ENCODE data around the gene TPCN2.
"Not testable (repeated sequence)": the region's sequence is repeated elsewhere in the genome, so short reads cannot be mapped to it uniquely, and the experiment has no call there.

TPCN2 gene

GRCh38 chr11:69048694-69049489, at the start of gene TPCN2:
Gene TPCN2 (plus strand): TSS chr11:69048932. CDS start chr11:69048998, 66 bp downstream.
- peak; percentile 95 for DNase-seq (ENCODE audit: low read depth)

- no peak for DNase-seq (ENCODE audit: low read depth)
Observed at GRCh38 chr11:68999093-68999747, 49.5 kb upstream of the TPCN2 start.

GRCh38 chr11:68999748-69000355, 48.9 kb upstream of the TPCN2 start:
- DNase-seq (ENCODE audit: low read depth): not testable (repeated sequence)

GRCh38 chr11:69000391-69000790, 48.3 kb upstream of the TPCN2 start:
- DNase-seq (ENCODE audit: low read depth): no peak

- DNase-seq (ENCODE audit: low read depth): peak; percentile 80
Observed at GRCh38 chr11:69000831-69001242, 47.9 kb upstream of the TPCN2 start.

GRCh38 chr11:69001243-69002081, 47.3 kb upstream of the TPCN2 start:
- no peak for DNase-seq (ENCODE audit: low read depth)

- no peak for DNase-seq (ENCODE audit: low read depth)
Observed at GRCh38 chr11:69002110-69002569, 46.6 kb upstream of the TPCN2 start.

- DNase-seq (ENCODE audit: low read depth): no peak
Observed at GRCh38 chr11:69002570-69003231, 46.0 kb upstream of the TPCN2 start.

GRCh38 chr11:69003301-69003865, 45.3 kb upstream of the TPCN2 start:
- DNase-seq (ENCODE audit: low read depth): no peak

- DNase-seq (ENCODE audit: low read depth): no peak
Observed at GRCh38 chr11:69003866-69004367, 44.8 kb upstream of the TPCN2 start.

- no peak for DNase-seq (ENCODE audit: low read depth)
Observed at GRCh38 chr11:69004411-69005182, 44.1 kb upstream of the TPCN2 start.

GRCh38 chr11:69005183-69005630, 43.5 kb upstream of the TPCN2 start:
- DNase-seq (ENCODE audit: low read depth): no peak

- DNase-seq (ENCODE audit: low read depth): no peak
Observed at GRCh38 chr11:69005631-69006368, 42.9 kb upstream of the TPCN2 start.

- DNase-seq (ENCODE audit: low read depth): no peak
Observed at GRCh38 chr11:69006816-69007215, 41.9 kb upstream of the TPCN2 start.

GRCh38 chr11:69007975-69008381, 40.8 kb upstream of the TPCN2 start:
- no peak for DNase-seq (ENCODE audit: low read depth)

- DNase-seq (ENCODE audit: low read depth): peak; percentile 94
Observed at GRCh38 chr11:69008737-69009440, 39.8 kb upstream of the TPCN2 start.

GRCh38 chr11:69009441-69010211, 39.1 kb upstream of the TPCN2 start:
- no peak for DNase-seq (ENCODE audit: low read depth)

GRCh38 chr11:69010361-69010891, 38.3 kb upstream of the TPCN2 start:
- DNase-seq (ENCODE audit: low read depth): no peak
